Heart left ventricle (tissue), 13 donors: Measurements from ENCODE around the gene NIM1K.

Experiments used
- POLR2A ChIP-seq, 2 donors: fragments of 450-650 bp; IDR thresholded peaks; one replicate each; pipeline ENCODE4 v1.6.1; 2017; ENCODE audit warnings: antibody characterized with exemption in 2 of 2, mild to moderate bottlenecking in 2 of 2, moderate library complexity in 2 of 2
- TF ChIP-seq, protein P1 (sequence below), 12 donors: fragments of 200-600 bp; sonication (generic) in 4 of 12; IDR thresholded peaks; one replicate each; pipeline versions ENCODE4 v1.5.0 to v1.8.0; 2018 to 2022; ENCODE audit warnings: antibody characterized with exemption in 12 of 12, mild to moderate bottlenecking in 5 of 12
- donor health status: ischemic (EF 13 %, LVEDD 7.1; RV severe dilation, severe dysfunction).
- donor health status: DM: no; HTN: yes; CAD: no.
- donor health status: DM: no; HTN: no; CAD: no.
- donor health status: ischemic (EF 25% LVEDD 6.9; RV normal size, moderate dysfunction).
- donor health status: ischemic (EF 25% LVEDD 5.7; RV mildly dilated, moderate dysfunction).
- donor health status: ischemic (EF 35%, LVEDD 5.7; RV mildly dilated, moderate dysfunction).
- donor health status: nonischemic (EF 11% LVEDD 7.7; RV severe dilation, severe dysfunction).
- donor health status: DM: yes; HTN: yes; CAD: no.
- donor health status: PGD.
- donor health status: ischemic (EF 29% LVEDD 5.4; RV normal size, mild dysfunction).
- donor health status: nonischemic (EF 23%, LVEDD 6.1; RV moderate dilation, normal function).

DNA sequence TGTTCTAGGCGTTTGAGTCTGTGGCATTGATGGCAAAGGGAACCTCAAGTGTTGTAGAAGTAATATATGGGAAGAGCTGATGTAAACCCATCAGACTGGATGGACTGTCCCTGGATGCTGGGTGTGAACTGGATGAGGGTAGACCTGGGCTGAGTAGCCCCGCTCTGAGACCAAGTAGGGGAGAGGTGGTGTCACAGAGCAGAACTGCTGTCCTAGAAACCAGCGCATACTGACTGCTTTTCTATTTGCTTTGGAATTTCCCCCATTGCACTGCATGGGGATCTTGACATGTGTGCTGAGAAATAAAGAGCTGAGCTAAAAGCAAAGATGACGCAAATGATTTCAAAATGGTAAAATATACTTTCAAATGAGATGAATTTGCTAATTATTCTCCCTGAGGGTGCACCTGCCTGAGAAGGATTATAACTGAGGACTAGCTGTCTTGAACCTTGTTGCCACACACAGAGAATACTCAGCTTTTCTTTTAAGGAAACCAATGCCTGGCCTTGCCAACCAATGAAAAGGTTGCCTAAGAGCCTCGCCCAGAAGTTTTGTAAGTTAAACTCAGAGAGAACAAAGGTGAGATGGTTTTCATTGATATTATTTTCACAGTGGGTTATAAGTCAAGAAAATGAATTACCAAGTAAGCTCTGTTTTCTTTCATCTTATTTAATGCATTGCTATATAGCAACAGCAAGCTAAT, 44.8 kb downstream of the NIM1K start:
- TF ChIP-seq POLR2A (IDR thresholded peaks at IDR 0.05): no peak
- TF ChIP-seq, protein P1, sequence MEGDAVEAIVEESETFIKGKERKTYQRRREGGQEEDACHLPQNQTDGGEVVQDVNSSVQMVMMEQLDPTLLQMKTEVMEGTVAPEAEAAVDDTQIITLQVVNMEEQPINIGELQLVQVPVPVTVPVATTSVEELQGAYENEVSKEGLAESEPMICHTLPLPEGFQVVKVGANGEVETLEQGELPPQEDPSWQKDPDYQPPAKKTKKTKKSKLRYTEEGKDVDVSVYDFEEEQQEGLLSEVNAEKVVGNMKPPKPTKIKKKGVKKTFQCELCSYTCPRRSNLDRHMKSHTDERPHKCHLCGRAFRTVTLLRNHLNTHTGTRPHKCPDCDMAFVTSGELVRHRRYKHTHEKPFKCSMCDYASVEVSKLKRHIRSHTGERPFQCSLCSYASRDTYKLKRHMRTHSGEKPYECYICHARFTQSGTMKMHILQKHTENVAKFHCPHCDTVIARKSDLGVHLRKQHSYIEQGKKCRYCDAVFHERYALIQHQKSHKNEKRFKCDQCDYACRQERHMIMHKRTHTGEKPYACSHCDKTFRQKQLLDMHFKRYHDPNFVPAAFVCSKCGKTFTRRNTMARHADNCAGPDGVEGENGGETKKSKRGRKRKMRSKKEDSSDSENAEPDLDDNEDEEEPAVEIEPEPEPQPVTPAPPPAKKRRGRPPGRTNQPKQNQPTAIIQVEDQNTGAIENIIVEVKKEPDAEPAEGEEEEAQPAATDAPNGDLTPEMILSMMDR (IDR thresholded peaks at IDR 0.05): no peak
